Measurements from ENCODE around the gene CD44. TPM values are rescaled to one million over a fixed set of nuclear protein-coding genes. Genes with fewer than 3 reads are reported as not detected.

The CD44 gene
- total and polyA plus RNA-seq, 11 donors, result 3.9 to 210 (median 26.2) TPM

GRCh38 chr11:35131886-35132285 lies 7.1 kb upstream of the CD44 start:
- Histone ChIP-seq H3K27ac (no peak overlapping the region), H3K27me3 (no peaks in the 10 kb centered on the region), H3K9me3 (no peaks in the 10 kb centered on the region), H3K4me3 (no peak overlapping the region), H3K36me3 (no peaks in the 10 kb centered on the region), H3K4me1 (peaks cover 0 to 5% (median 0%) of the 10 kb centered on the region in 12 donors)
- intact Hi-C loops (cut with DNase I), result no loop called here
- 87 to 90% (median 88%) methylated on average over 4 of the region's 4 CpGs for WGBS, 4 donors
- ATAC-seq, result no peak
- TF ChIP-seq CTCF (IDR thresholded peaks at IDR 0.05), result no peak
- no peak for TF ChIP-seq POLR2A (IDR thresholded peaks at IDR 0.05)
- no peak for DNase-seq

- Histone ChIP-seq H3K4me1 (peaks cover 0 to 20% (median 4%) of the 10 kb centered on the region in 12 donors), H3K27me3 (peaks cover 0 to 1% (median 0%) of the 10 kb centered on the region in 9 donors), H3K4me3 (no peak overlapping the region), H3K9me3 (no peaks in the 10 kb centered on the region), H3K36me3 (no peaks in the 10 kb centered on the region), H3K27ac (no peak overlapping the region)
- intact Hi-C loops (cut with DNase I), result no loop called here
- no peak for TF ChIP-seq CTCF (IDR thresholded peaks at IDR 0.05)
- no peak for TF ChIP-seq POLR2A (IDR thresholded peaks at IDR 0.05)
- no peak for DNase-seq
- no peak for ATAC-seq
- WGBS, 4 donors, result 94 to 98% (median 96%) methylated on average over 1 of the region's 1 CpG
Observed at GRCh38 chr11:35133656-35134055, 5.3 kb upstream of the CD44 start.

GRCh38 chr11:35134403-35135148 lies 4.4 kb upstream of the CD44 start:
- H3K27me3 ChIP-seq, result peaks cover 0 to 3% (median 0%) of the 10 kb centered on the region in 9 donors
- DNase-seq (no peak), ATAC-seq (no peak)
- no peak overlapping the region for H3K27ac ChIP-seq
- TF ChIP-seq CTCF (IDR thresholded peaks at IDR 0.05), result no peak
- TF ChIP-seq POLR2A (IDR thresholded peaks at IDR 0.05), result no peak
- no peak overlapping the region for H3K4me3 ChIP-seq
- no peaks in the 10 kb centered on the region for H3K9me3 ChIP-seq
- H3K4me1 ChIP-seq, result peaks cover 0 to 24% (median 8%) of the 10 kb centered on the region in 12 donors
- H3K36me3 ChIP-seq, result no peaks in the 10 kb centered on the region
- intact Hi-C loops (cut with DNase I), result no loop called here
- 84 to 88% (median 85%) methylated on average over 4 of the region's 4 CpGs for WGBS, 4 donors

- TF ChIP-seq CTCF (IDR thresholded peaks at IDR 0.05), result no peak
- no peak for TF ChIP-seq POLR2A (IDR thresholded peaks at IDR 0.05)
- peaks cover 0 to 3% (median 0%) of the 10 kb centered on the region in 9 donors for H3K27me3 ChIP-seq
- H3K27ac ChIP-seq, result no peak overlapping the region
- intact Hi-C loops (cut with DNase I), result no loop called here
- WGBS, 4 donors, result 41 to 67% (median 58%) methylated on average over 3 of the region's 3 CpGs
- peaks cover 0 to 30% (median 13%) of the 10 kb centered on the region in 12 donors for H3K4me1 ChIP-seq
- H3K4me3 ChIP-seq, result no peak overlapping the region
- no peak for ATAC-seq
- DNase-seq, result no peak
- no peaks in the 10 kb centered on the region for H3K9me3 ChIP-seq
- no peaks in the 10 kb centered on the region for H3K36me3 ChIP-seq
Observed at GRCh38 chr11:35135222-35135621, 3.7 kb upstream of the CD44 start.

Measured in heart left ventricle (tissue), 16 donors.